Measurements from ENCODE around the gene JTB.

DNA sequence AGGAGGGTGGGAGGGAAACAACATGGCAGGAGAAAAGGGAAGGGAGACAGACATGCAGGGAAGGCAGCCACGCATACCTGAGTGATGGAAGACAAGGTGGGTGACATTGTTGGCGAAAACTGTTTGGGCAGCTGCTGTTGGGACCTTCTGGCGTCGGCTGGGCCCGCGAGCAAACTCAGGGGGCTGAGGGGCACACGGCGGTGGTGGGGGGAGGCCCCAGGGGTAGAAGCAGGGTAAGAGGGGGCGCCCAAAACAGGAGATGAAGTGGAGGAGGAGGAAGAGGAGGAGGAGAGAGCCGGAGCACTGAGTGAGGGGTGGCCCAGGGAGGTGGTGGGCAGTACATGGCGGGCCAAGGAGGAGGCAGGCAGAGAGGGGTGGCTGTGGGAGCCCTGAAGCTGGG lies 26.3 kb downstream of the JTB start:
- TF ChIP-seq POLR2AphosphoS5 (IDR thresholded peaks at IDR 0.05; ENCODE audit: insufficient read depth in 1 of 2, low read depth in 1 of 2): no peak
- TF ChIP-seq CTCF (IDR thresholded peaks at IDR 0.05): no peak
- no peak for TF ChIP-seq POLR2A (IDR thresholded peaks at IDR 0.05)
